GM12864 (cell line): ENCODE data around the gene GAMT.

Experiments used
- DNase-seq: peaks from one replicate; pipeline ENCODE4 v3.0.0-alpha.2; 2011; ENCODE audit warnings: low read depth
- H3K4me3 ChIP-seq: 2 replicates; pipeline ENCODE4 v1.5.1; 2011; ENCODE audit warnings: mild to moderate bottlenecking, low read depth, low read length, control low read depth
- TF ChIP-seq, protein P1 (sequence below): IDR thresholded peaks from 2 replicates; pipeline ENCODE4 v1.5.1; 2011; ENCODE audit warnings: low read depth, mild to moderate bottlenecking, moderate library complexity, low read length, control low read depth, inconsistent platforms; ENCODE audit errors: missing control alignments

GAMT gene

GRCh38 chr19:1401138-1401888, at the start of gene GAMT:
GAMT (minus strand) TSS chr19:1401542; CDS start chr19:1401476, 66 bp downstream.
- TF ChIP-seq, protein P1, sequence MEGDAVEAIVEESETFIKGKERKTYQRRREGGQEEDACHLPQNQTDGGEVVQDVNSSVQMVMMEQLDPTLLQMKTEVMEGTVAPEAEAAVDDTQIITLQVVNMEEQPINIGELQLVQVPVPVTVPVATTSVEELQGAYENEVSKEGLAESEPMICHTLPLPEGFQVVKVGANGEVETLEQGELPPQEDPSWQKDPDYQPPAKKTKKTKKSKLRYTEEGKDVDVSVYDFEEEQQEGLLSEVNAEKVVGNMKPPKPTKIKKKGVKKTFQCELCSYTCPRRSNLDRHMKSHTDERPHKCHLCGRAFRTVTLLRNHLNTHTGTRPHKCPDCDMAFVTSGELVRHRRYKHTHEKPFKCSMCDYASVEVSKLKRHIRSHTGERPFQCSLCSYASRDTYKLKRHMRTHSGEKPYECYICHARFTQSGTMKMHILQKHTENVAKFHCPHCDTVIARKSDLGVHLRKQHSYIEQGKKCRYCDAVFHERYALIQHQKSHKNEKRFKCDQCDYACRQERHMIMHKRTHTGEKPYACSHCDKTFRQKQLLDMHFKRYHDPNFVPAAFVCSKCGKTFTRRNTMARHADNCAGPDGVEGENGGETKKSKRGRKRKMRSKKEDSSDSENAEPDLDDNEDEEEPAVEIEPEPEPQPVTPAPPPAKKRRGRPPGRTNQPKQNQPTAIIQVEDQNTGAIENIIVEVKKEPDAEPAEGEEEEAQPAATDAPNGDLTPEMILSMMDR = peak; percentile 35
- DNase-seq = no peak

GRCh38 chr19:1449467-1450442, 48.4 kb upstream of the GAMT start, which contains the start of gene APC2:
APC2 (plus strand) TSS chr19:1450121; CDS start chr19:1453002, 2,881 bp downstream.
- H3K4me3 ChIP-seq = no peak within 1 kb of the TSS
- TF ChIP-seq, protein P1 = no peak
- DNase-seq = no peak

More at GRCh38 chr19:1401138-1401888, at the start of gene GAMT:
- H3K4me3 ChIP-seq = peak within 1 kb of the TSS; percentile 58

- DNase-seq = no peak
- no peak overlapping the region for H3K4me3 ChIP-seq
- TF ChIP-seq, protein P1 = no peak
Observed at GRCh38 chr19:1447944-1448343, 46.6 kb upstream of the GAMT start.

DNA sequence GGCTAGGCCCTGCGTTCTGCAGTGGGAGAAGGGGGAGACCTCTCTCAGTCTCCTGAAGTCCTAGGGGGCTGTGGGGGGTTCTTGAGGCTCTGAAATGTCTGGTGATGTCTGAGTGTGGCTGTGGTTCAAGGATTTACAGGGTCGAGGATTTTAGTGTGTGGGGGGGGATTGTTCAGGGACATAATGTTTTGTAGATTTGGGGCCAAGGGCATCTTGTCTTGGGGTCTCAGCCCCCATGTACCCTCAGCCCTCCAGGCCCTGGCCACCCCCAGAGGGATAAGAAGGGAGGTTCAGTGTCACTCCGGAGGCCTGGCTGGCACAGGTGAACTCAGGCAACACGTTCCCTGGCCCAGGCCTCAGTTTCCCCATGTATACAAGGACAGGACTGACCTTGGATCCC, 46.2 kb upstream of the GAMT start:
- no peak overlapping the region for H3K4me3 ChIP-seq
- DNase-seq = no peak
- TF ChIP-seq, protein P1 = no peak

DNA sequence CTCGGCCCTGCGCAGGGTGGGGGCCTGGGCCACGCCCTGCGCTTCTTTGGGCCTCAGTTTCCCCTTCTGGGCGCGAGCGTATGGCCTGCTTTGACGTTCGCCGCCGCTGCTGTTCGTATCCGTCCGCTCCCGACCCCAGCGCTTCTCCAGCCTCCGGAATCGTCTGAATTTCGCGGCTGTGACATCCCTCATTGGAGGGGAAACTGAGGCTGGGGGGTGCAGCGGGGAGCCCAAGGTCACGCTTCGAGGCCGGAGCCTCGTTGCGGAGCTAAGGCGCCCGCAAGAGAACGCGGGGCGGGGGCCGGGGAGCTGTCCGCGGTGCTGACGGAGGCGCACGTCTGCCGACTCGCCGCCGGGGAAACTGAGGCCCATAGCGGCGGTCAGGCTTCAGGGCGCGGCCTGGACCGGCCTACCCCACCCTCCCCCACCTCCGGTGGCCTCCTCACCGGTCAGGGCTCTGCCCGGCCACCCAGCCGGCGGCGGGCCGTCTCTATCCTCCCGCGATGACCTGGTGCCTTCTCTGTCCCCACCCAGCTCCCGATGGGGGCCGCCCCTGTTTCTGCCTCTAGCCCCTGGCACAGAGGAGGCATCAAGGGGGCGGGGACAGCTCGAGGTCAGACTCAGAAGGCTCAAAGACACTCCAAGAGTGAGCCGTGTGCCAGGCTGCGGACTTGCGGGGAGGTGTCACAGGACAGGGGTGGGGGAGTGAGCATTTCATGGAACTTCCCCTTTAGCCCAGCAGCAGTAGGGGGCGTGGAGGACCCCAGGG, 45.6 kb upstream of the GAMT start:
- no peak for DNase-seq
- no peak overlapping the region for H3K4me3 ChIP-seq
- TF ChIP-seq, protein P1 = no peak

DNA sequence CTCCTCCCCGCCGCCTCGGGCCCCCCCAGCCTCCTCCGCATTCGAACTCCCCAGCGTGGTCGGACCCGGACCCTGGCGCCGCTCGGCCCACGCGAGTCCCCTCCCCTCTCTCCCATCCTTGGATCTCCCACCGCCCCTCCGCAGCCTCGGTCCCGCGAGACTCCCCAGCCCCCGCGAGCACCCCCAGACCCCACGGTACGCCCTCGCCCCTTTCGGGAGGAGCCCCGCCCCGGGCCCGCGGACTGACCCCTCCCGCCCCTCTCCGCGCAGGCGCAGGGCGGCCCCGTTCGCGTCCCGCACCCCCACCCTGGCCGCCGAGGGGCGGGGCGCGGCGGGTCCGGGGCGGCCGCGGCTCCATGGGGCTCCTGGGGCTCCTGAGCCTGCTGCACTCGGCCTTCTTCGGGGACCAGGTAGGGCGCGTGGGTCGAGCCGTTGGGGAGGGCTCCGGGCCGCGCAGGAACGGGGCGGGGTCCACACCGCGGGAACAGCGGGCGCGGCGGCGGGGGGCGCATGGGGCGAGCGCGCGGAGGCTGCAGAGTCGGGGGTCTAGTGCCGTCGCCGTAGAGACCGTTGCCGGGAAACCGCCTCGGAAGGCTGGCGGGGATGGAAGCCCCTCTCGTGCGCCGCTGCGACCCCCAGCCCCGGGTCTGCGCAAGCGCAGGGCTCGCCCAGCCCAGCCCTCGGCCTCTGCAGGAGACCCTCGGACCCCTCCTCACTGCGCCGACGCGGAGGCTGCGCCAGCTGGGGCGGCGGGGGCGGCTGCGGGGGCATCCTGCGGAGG, 44.8 kb upstream of the GAMT start:
- no peak overlapping the region for H3K4me3 ChIP-seq
- DNase-seq = no peak
- TF ChIP-seq, protein P1 = no peak
